Activated CD4-positive, alpha-beta T cell treated with anti-CD3 and anti-CD28 coated beads for 36 hours (primary cell): ENCODE measurements around the gene NPAS2. TPM values are rescaled to one million over a fixed set of nuclear protein-coding genes. Genes with fewer than 3 reads are reported as not detected.

Experiments
- ATAC-seq: fragments of 200-7000 bp; cut with Tn5 transposase; one replicate; pipeline ENCODE4 v1.10.0; 2021; ENCODE audit warnings: mild to moderate bottlenecking, moderate library complexity
- CTCF ChIA-PET: fragments of 350-600 bp; sonication (Branson Sonifier 250); formaldehyde crosslinking; loops from one replicate; lab custom pipeline; 2021; ENCODE audit warnings: antibody characterized with exemption; lab: Charles Lee
- POLR2A ChIA-PET: fragments of 350-600 bp; sonication (Branson Sonifier 250); formaldehyde crosslinking; loops from one replicate; lab custom pipeline; 2021; ENCODE audit warnings: antibody characterized with exemption, inconsistent platforms; lab: Charles Lee
- DNase-seq: peaks from one replicate; pipeline ENCODE4 v3.0.0-alpha.2; 2020
- H3K27ac Mint-ChIP-seq: one replicate; pipeline ENCODE4 v1.8.0; 2021; ENCODE audit warnings: mixed read lengths
- H3K27me3 Mint-ChIP-seq: one replicate; pipeline ENCODE4 v1.8.0; 2021; ENCODE audit warnings: mixed read lengths
- H3K36me3 Mint-ChIP-seq: one replicate; pipeline ENCODE4 v1.8.0; 2021; ENCODE audit warnings: low read depth, mixed read lengths
- H3K4me1 Mint-ChIP-seq: one replicate; pipeline ENCODE4 v1.8.0; 2021; ENCODE audit warnings: mixed read lengths
- H3K4me3 Mint-ChIP-seq: one replicate; pipeline ENCODE4 v1.8.0; 2021; ENCODE audit warnings: mild to moderate bottlenecking, moderate library complexity, mixed read lengths
- H3K9me3 Mint-ChIP-seq: one replicate; pipeline ENCODE4 v1.8.0; 2021; ENCODE audit warnings: low read depth, mixed read lengths
- intact Hi-C, 2 experiments: fragments of 100-400 bp; cut with DNase I in 1 of 2; cut with micrococcal nuclease in 1 of 2; formaldehyde crosslinking; loops; one replicate each; pipeline versions ENCODE4 v1.14.2 to v1.15.1; 2022 to 2024; cut with DNase I, micrococcal nuclease
- total RNA-seq, 2 experiments: library from RNA; stranded (reverse); gene quantifications; one replicate each; pipeline ENCODE4 v1.2.3, GENCODE V29; 2021

NPAS2 gene
- total RNA-seq, 2 experiments from 2014 or later, result 7.7 to 12.0 TPM

DNA sequence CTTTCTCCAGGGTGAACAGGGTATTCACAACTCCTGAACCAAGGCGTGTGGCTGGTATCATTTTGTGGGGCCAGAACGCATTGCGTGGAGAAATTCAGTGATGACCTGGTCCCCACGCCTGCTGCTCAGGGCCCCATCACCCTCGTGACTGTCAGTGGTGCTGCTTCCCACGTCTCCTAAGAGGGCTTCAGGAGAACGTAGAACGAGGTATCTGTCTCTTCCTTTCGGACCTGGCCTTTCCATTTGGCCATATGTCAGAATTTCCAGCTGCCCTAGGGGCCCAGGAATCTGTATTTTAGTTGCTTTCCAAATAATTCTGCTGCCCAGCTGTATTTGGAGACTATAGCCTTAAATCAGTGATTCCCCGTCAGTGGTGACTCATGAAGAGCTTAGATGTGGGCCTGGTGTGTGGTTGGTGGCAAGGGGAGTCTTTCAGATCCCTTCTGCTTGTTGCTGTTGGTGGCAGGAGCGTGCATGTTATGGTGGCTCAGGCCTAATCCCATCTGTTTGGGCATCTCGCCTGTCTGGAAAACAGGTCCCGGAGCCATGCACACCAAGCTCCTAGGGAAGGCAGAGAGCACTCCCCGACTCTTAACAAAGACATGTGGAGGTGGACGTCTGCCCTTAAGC, 56.4 kb downstream of the NPAS2 start:
- ATAC-seq (peak; percentile 82), DNase-seq (peak; percentile 58)
- H3K27ac Mint-ChIP-seq, result peak overlapping the region; percentile 51
- H3K36me3 Mint-ChIP-seq, result no peaks in the 10 kb centered on the region
- H3K9me3 Mint-ChIP-seq, result no peaks in the 10 kb centered on the region
- no peaks in the 10 kb centered on the region for H3K27me3 Mint-ChIP-seq
- POLR2A ChIA-PET, result interaction anchor here (0.6 kb wide), 1 partner anchor 13 kb away, joined by 4 read pairs; no protein-coding TSS in a partner anchor
- CTCF ChIA-PET, result interaction anchor here (1.3 kb wide), 1 partner anchor 16 kb away, joined by 4 read pairs; no protein-coding TSS in a partner anchor
- intact Hi-C loops, result no loop called here
- H3K4me3 Mint-ChIP-seq, result no peak overlapping the region
- H3K4me1 Mint-ChIP-seq, result peaks cover 24% of the 10 kb centered on the region

DNA sequence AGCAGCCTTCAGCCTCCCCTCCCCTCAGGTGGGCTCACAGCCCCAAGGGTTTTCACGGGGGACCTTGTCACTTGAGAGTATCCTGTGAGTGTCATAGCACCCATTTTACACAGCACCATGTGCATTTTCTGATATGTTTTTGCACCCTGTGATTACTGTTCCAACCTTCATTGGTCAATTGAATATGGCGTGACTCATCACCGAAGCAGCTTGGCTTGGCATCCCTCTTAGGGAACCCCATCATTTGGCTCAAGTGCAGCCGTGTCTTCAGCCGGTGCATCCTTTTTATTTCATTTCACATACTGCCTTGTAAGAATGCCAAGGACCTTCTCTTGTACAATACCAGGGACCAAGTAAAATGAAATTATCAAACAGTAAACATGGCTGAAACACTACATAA, 57.6 kb downstream of the NPAS2 start:
- H3K27me3 Mint-ChIP-seq, result no peaks in the 10 kb centered on the region
- H3K27ac Mint-ChIP-seq, result no peak overlapping the region
- peaks cover 21% of the 10 kb centered on the region for H3K4me1 Mint-ChIP-seq
- no peak overlapping the region for H3K4me3 Mint-ChIP-seq
- ChIA-PET POLR2A (no interaction called here), CTCF (interaction anchor here (1.0 kb wide), 1 partner anchor 251 kb away, joined by 3 read pairs; no protein-coding TSS in a partner anchor)
- intact Hi-C loops, result no loop called here
- DNase-seq (no peak), ATAC-seq (no peak)
- no peaks in the 10 kb centered on the region for H3K9me3 Mint-ChIP-seq
- no peaks in the 10 kb centered on the region for H3K36me3 Mint-ChIP-seq

DNA sequence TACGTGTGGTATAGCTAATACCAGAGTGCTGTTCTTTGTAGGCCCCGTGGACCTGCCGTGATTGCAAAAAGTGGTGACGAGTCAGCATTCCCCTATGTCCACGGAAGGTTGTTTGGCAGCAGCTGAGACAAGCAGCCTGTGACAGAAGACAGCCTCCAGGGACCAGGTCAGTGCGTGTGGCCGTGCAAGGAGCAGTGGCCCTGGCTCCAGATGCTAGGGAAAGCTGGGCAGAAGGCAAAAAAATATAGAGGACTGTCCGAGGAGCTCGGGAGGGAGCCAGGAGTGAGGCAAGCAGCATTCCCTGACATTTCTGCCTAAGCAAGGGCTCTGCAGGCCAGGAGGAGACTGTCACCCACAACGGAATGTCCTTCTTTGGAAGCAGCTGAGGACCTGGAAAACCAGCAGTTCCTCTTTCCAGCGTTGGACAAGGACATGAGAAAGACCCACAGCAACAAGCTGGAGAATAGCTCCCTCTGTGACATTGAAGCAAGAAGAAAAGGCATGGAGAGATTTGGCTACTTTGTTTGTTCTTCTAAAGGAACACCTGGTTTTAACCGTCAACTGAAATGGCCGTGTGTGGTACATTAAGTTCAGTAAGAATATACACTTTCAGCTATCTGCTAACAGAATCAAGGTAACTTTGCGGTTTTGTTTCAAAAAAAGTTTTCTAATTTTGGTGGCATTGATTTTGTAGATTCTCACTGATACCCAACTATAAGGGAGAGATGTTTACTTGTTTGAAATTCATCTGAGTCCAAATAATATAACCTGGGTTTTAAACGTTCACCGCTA, 58.3 kb downstream of the NPAS2 start:
- ChIA-PET POLR2A (no interaction called here), CTCF (interaction anchor here (1.0 kb wide), 1 partner anchor 252 kb away, joined by 3 read pairs; no protein-coding TSS in a partner anchor)
- intact Hi-C loops, result no loop called here
- no peaks in the 10 kb centered on the region for H3K9me3 Mint-ChIP-seq
- DNase-seq, result no peak
- no peaks in the 10 kb centered on the region for H3K36me3 Mint-ChIP-seq
- H3K4me3 Mint-ChIP-seq, result no peak overlapping the region
- H3K4me1 Mint-ChIP-seq, result peaks cover 28% of the 10 kb centered on the region
- no peak overlapping the region for H3K27ac Mint-ChIP-seq
- no peak for ATAC-seq
- no peaks in the 10 kb centered on the region for H3K27me3 Mint-ChIP-seq

DNA sequence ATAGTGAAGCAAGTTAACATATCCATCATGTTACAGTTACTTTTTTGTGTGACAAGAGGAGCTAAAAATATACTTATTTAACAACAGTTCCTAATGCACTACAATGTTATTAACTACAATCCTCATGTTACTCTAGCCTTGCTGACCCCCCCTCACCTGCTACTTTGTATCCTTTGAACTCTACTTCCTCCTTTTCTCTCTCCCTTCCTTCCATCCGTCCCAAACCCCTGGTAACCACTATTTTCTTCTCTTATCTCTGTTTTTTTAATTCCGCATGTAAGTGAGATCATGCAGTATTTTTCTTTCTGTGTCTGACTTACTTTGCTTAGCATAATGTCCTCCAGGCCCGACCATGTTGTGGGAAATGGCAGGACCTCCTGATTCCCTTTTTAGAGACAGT, 59.4 kb downstream of the NPAS2 start:
- no peak for ATAC-seq
- CTCF ChIA-PET, result no interaction called here
- intact Hi-C loops, result no loop called here
- Mint-ChIP-seq H3K27ac (no peak overlapping the region), H3K9me3 (no peaks in the 10 kb centered on the region), H3K4me1 (peaks cover 35% of the 10 kb centered on the region), H3K4me3 (no peak overlapping the region), H3K27me3 (no peaks in the 10 kb centered on the region), H3K36me3 (no peaks in the 10 kb centered on the region)
- POLR2A ChIA-PET, result no interaction called here
- no peak for DNase-seq

DNA sequence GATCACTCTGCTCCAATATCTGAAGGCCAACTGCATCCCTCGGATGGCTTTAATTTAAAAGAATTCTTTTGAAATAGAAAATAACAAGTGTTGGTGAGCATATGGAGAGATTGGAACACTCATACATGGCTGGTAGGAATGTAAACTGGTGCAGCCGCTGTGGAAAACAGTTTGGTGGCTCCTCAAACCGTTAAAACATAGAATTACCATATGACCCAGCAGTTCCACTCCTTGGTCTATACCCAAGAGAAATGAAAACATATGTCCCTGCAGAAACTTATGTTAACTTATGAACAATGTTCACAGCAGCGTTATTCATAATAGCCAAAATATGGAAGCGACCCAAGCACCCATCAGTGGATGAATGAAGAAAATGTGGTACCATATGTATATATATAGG, 60.1 kb downstream of the NPAS2 start:
- ChIA-PET CTCF (no interaction called here), POLR2A (no interaction called here)
- no peaks in the 10 kb centered on the region for H3K36me3 Mint-ChIP-seq
- H3K27ac Mint-ChIP-seq, result no peak overlapping the region
- H3K4me3 Mint-ChIP-seq, result no peak overlapping the region
- H3K4me1 Mint-ChIP-seq, result peaks cover 34% of the 10 kb centered on the region
- H3K9me3 Mint-ChIP-seq, result no peaks in the 10 kb centered on the region
- DNase-seq (no peak), ATAC-seq (no peak)
- intact Hi-C loops, result no loop called here
- no peaks in the 10 kb centered on the region for H3K27me3 Mint-ChIP-seq

DNA sequence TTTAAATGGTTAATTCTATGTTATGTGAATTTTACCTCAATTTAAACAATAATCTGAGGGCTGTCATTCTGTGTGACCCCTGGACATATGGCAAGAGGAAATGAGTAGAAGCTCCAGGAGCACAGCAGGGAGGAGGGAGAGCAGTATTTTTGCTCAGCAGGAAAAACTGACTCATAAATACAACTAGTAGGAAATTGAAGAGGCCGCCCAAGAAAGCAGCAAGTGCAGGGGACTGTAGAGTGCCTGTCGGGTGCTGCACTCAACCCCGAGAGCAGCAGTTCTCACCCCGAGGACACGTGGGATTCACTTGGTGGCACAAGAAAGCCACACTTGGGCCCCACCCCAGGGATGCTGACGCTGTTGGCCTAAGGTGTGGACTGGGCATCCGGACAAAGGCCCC, 60.8 kb downstream of the NPAS2 start:
- intact Hi-C loops, result no loop called here
- Mint-ChIP-seq H3K36me3 (no peaks in the 10 kb centered on the region), H3K4me1 (peaks cover 30% of the 10 kb centered on the region), H3K27me3 (no peaks in the 10 kb centered on the region), H3K9me3 (no peaks in the 10 kb centered on the region), H3K4me3 (no peak overlapping the region), H3K27ac (no peak overlapping the region)
- DNase-seq, result peak; percentile 21
- no peak for ATAC-seq
- POLR2A ChIA-PET, result no interaction called here
- CTCF ChIA-PET, result interaction anchor here (0.5 kb wide), 1 partner anchor 181 kb away, joined by 3 read pairs; no protein-coding TSS in a partner anchor

DNA sequence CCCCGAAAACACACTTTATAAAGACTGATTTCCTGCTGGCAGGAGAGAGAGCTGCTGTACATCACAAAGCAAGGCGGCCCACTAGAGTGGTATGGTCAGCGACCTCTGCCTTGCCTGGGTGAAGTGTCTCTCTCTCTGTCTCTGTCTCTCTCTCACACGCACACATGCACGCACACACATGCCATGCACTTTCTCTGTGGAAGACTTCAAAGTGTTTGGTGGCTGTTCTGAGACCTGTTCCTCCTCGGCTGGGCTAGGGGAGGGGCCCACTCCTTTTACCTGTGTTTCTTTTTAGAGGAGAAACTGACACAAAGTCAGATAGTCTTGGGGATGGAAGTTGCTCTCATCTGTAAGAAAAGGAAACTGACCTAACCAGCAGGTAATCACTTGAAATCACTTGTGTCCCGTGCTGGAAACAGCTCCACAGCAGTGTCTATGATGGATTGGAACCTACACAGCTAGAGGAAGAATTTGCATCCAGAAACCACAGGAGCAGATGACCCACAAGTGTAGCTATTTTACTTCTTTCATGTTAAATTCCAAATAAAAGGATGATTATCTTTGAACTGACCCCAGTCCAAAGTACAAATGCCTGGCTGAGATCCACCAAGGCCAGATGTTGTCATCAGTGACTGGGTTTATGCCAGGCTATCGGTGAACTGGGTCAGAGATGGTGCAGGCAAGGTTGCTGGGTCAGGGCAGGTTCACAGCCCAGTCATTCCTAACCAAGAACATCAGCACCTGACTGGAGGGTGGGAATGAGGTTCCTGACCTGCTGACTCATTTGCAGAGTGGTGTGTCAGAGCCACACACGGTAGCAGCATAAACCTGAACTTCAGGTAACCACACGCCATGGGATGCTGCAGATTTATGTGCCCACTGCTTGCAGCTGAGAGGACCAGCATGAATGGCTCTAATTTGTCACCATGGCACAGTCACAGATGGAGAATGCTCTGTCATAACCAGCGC, 63.0 kb downstream of the NPAS2 start:
- Mint-ChIP-seq H3K27ac (no peak overlapping the region), H3K4me1 (peaks cover 22% of the 10 kb centered on the region), H3K36me3 (no peaks in the 10 kb centered on the region), H3K9me3 (no peaks in the 10 kb centered on the region), H3K4me3 (no peak overlapping the region), H3K27me3 (no peaks in the 10 kb centered on the region)
- DNase-seq (peak; percentile 57), ATAC-seq (peak; percentile 88)
- CTCF ChIA-PET, result interaction anchor here (0.7 kb wide), 1 partner anchor 11 kb away, joined by 3 read pairs; no protein-coding TSS in a partner anchor
- intact Hi-C loops, result no loop called here
- POLR2A ChIA-PET, result no interaction called here

DNA sequence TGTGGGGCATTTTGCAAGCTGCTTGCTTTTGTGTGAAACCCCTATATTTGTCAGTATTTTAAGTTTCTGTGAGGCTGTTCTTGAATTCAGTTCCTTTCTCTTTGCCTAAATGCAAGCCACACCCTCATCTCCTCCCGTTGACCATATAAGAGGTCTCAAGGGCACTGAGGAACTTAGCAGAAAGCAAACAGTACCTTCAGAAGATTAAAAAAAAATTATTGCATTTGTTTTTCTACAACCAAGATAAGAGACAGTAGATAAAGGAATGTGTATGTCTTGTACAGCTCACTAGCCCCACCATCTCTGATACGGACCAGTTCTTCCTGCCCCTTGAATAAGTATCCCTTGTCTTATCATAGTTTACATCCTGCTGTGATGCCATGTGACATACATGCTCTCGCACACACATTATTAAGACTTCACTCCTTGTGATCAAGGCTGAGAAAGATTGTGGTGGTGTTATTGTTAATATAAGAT, 64.2 kb downstream of the NPAS2 start:
- intact Hi-C loops, result no loop called here
- ChIA-PET POLR2A (no interaction called here), CTCF (no interaction called here)
- Mint-ChIP-seq H3K9me3 (no peaks in the 10 kb centered on the region), H3K27me3 (no peaks in the 10 kb centered on the region), H3K4me3 (no peak overlapping the region), H3K36me3 (no peaks in the 10 kb centered on the region), H3K4me1 (peaks cover 22% of the 10 kb centered on the region), H3K27ac (no peak overlapping the region)
- ATAC-seq (no peak), DNase-seq (no peak)

DNA sequence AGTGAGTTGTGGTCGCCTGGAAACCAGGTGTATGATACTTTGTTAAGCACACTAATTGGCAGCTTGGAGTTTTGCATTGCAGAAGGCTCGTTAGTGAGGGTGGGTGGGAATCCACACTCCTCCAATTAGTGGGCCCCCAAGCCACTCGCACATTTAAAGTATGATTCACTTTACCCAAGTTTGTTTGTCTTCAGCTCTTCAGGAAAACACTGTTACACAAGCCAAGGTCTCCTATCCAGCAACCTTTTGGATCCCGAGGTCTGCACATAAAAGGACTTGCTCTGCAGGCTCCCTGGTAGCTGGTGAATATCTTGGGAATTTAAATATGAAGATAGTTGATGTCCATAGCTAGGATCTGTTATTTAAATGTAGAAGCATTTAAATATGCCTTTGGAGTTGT, 66.1 kb downstream of the NPAS2 start:
- DNase-seq (no peak), ATAC-seq (no peak)
- intact Hi-C loops, result no loop called here
- ChIA-PET CTCF (interaction anchor here (0.7 to 1.2 kb wide), 4 partner anchors 12 to 423 kb away, joined by 3 to 4 read pairs (median 3); no protein-coding TSS in a partner anchor), POLR2A (no interaction called here)
- H3K27me3 Mint-ChIP-seq, result no peaks in the 10 kb centered on the region
- no peaks in the 10 kb centered on the region for H3K9me3 Mint-ChIP-seq
- H3K27ac Mint-ChIP-seq, result no peak overlapping the region
- peaks cover 16% of the 10 kb centered on the region for H3K4me1 Mint-ChIP-seq
- H3K36me3 Mint-ChIP-seq, result no peaks in the 10 kb centered on the region
- H3K4me3 Mint-ChIP-seq, result no peak overlapping the region

DNA sequence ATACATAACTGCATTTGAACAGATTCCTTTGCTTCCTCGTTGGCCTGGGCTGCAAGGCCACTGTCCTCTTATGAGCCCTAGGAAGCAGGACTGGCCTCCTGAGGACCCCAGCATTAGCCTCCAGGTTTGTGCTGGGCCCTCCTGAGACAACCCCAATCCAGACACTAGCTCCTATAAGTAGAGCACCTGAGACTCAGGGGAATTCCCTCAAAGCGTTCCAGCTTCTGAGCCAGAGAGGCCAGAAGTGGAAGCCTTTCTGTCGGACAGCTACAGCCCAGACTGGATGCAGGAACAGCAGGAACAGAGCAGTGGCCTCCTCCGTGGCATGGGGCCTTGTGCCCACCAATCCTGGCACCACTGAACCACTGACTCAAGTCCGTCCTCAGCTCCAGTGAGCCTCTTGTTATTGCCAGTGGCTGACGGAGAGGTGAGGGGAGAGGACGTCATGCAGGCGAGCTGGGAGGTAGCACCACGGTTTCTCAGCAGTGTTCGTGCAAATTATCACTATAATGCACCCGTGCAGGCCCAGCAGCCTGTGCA, 67.2 kb downstream of the NPAS2 start:
- no peaks in the 10 kb centered on the region for H3K27me3 Mint-ChIP-seq
- no peak overlapping the region for H3K27ac Mint-ChIP-seq
- no peak for ATAC-seq
- peaks cover 19% of the 10 kb centered on the region for H3K4me1 Mint-ChIP-seq
- no peak for DNase-seq
- intact Hi-C loops, result no loop called here
- no peaks in the 10 kb centered on the region for H3K36me3 Mint-ChIP-seq
- CTCF ChIA-PET, result interaction anchor here (1.1 to 1.2 kb wide), 2 partner anchors 14 to 257 kb away, joined by 3 to 4 read pairs; no protein-coding TSS in a partner anchor
- POLR2A ChIA-PET, result no interaction called here
- no peak overlapping the region for H3K4me3 Mint-ChIP-seq
- H3K9me3 Mint-ChIP-seq, result no peaks in the 10 kb centered on the region
